ENCODE results near the gene TBL1X. TPM values are rescaled to one million over a fixed set of nuclear protein-coding genes. Genes with fewer than 3 reads are reported as not detected.

Gene TBL1X
- total RNA-seq, 1 experiment from 2014 or later, result 31.9 TPM

- H3K9ac ChIP-seq (ENCODE audit: low read length), result no peak overlapping the region
- TF ChIP-seq CTCF (conservative IDR thresholded peaks at IDR 0.05; ENCODE audit: low read depth, low read length) (peak; percentile 19; the same call in 1 of the 2 replicates), EZH2phosphoT487 (IDR thresholded peaks at IDR 0.05; ENCODE audit: borderline replicate concordance, low read length) (no peak)
- H3K4me3 ChIP-seq (ENCODE audit: low read length), result no peak overlapping the region
- H3K4me1 ChIP-seq (ENCODE audit: insufficient read depth, low read length), result peaks cover 5% of the 10 kb centered on the region; the same call in 1 of the 2 replicates
- no peak overlapping the region for H3K27ac ChIP-seq (ENCODE audit: low read length)
- DNase-seq (peak; percentile 24), ATAC-seq (peak; percentile 53)
- no peaks in the 10 kb centered on the region for H3K36me3 ChIP-seq (ENCODE audit: low read depth, low read length)
- H3K9me2 ChIP-seq (replicated peaks; ENCODE audit: low read length), result no peaks in the 10 kb centered on the region
- no peak overlapping the region for H2AFZ ChIP-seq (ENCODE audit: low read length)
- no peak overlapping the region for H3K4me2 ChIP-seq (ENCODE audit: low read length)
- ChIA-PET CTCF (no interaction called here), POLR2A (ENCODE audit: unreplicated experiment) (no interaction called here)
- H4K20me1 ChIP-seq (ENCODE audit: low read length), result no peaks in the 10 kb centered on the region
- H3F3A ChIP-seq (ENCODE audit: low read length, unreplicated experiment), result no peaks in the 10 kb centered on the region
- intact Hi-C loops (cut with micrococcal nuclease), result no loop called here
- H3K79me2 ChIP-seq (ENCODE audit: low read length), result no peaks in the 10 kb centered on the region
- no peaks in the 10 kb centered on the region for H3K27me3 ChIP-seq (ENCODE audit: low read length)
- H3K9me3 ChIP-seq (ENCODE audit: low read length), result no peaks in the 10 kb centered on the region
- BruUV-seq (replicated peaks), result no TSS peak
These were observed 217.6 kb downstream of the TBL1X start for GRCh38 chrX:9682456-9682855.

- ChIA-PET POLR2A (ENCODE audit: unreplicated experiment) (no interaction called here), CTCF (no interaction called here)
- no peak for ATAC-seq
- Histone ChIP-seq H3K27ac (ENCODE audit: low read length) (no peak overlapping the region), H2AFZ (ENCODE audit: low read length) (no peak overlapping the region), H3K9me3 (ENCODE audit: low read length) (no peaks in the 10 kb centered on the region), H3F3A (ENCODE audit: low read length, unreplicated experiment) (no peaks in the 10 kb centered on the region), H3K4me2 (ENCODE audit: low read length) (no peak overlapping the region), H4K20me1 (ENCODE audit: low read length) (no peaks in the 10 kb centered on the region), H3K9me2 (replicated peaks; ENCODE audit: low read length) (no peaks in the 10 kb centered on the region), H3K4me3 (ENCODE audit: low read length) (no peak overlapping the region), H3K27me3 (ENCODE audit: low read length) (no peaks in the 10 kb centered on the region), H3K9ac (ENCODE audit: low read length) (no peak overlapping the region), H3K79me2 (ENCODE audit: low read length) (no peaks in the 10 kb centered on the region), H3K36me3 (ENCODE audit: low read depth, low read length) (no peaks in the 10 kb centered on the region), H3K4me1 (ENCODE audit: insufficient read depth, low read length) (0 out of 2 replicates have a peak, but pooled peaks cover 1% of the 10 kb centered on the region)
- intact Hi-C loops (cut with micrococcal nuclease), result no loop called here
- TF ChIP-seq EZH2 (IDR thresholded peaks at IDR 0.05; ENCODE audit: low read length, unreplicated experiment) (no peak), CTCF (conservative IDR thresholded peaks at IDR 0.05; ENCODE audit: low read depth, low read length) (no peak), EZH2phosphoT487 (IDR thresholded peaks at IDR 0.05; ENCODE audit: borderline replicate concordance, low read length) (no peak)
- no peak for DNase-seq
- no TSS peak for BruUV-seq (replicated peaks)
These were observed 218.0 kb downstream of the TBL1X start for GRCh38 chrX:9682861-9683260.

- no peak for TF ChIP-seq EZH2phosphoT487 (IDR thresholded peaks at IDR 0.05; ENCODE audit: borderline replicate concordance, low read length)
- no peak for TF ChIP-seq CTCF (conservative IDR thresholded peaks at IDR 0.05; ENCODE audit: low read depth, low read length)
- TF ChIP-seq EZH2 (IDR thresholded peaks at IDR 0.05; ENCODE audit: low read length, unreplicated experiment), result no peak
- DNase-seq, result no peak
- H3K9ac ChIP-seq (ENCODE audit: low read length), result no peak overlapping the region
- no peak overlapping the region for H3K4me3 ChIP-seq (ENCODE audit: low read length)
- H3K27me3 ChIP-seq (ENCODE audit: low read length), result no peaks in the 10 kb centered on the region
- intact Hi-C loops (cut with micrococcal nuclease), result no loop called here
- H3K9me3 ChIP-seq (ENCODE audit: low read length), result no peaks in the 10 kb centered on the region
- POLR2A ChIA-PET (ENCODE audit: unreplicated experiment), result no interaction called here
- ATAC-seq, result no peak
- no peaks in the 10 kb centered on the region for H3F3A ChIP-seq (ENCODE audit: low read length, unreplicated experiment)
- no peak overlapping the region for H2AFZ ChIP-seq (ENCODE audit: low read length)
- BruUV-seq (replicated peaks), result no TSS peak
- no peaks in the 10 kb centered on the region for H4K20me1 ChIP-seq (ENCODE audit: low read length)
- CTCF ChIA-PET, result no interaction called here
- H3K4me2 ChIP-seq (ENCODE audit: low read length), result no peak overlapping the region
- no peaks in the 10 kb centered on the region for H3K79me2 ChIP-seq (ENCODE audit: low read length)
- no peaks in the 10 kb centered on the region for H3K9me2 ChIP-seq (replicated peaks; ENCODE audit: low read length)
- no peaks in the 10 kb centered on the region for H3K4me1 ChIP-seq (ENCODE audit: insufficient read depth, low read length)
- H3K36me3 ChIP-seq (ENCODE audit: low read depth, low read length), result no peaks in the 10 kb centered on the region; the same call in 1 of the 2 replicates
- no peak overlapping the region for H3K27ac ChIP-seq (ENCODE audit: low read length)
These were observed 218.5 kb downstream of the TBL1X start for GRCh38 chrX:9683350-9683749.
